GM12878 (cell line): ENCODE data around the gene RAD51B. TPM values are rescaled to one million over a fixed set of nuclear protein-coding genes. Genes with fewer than 3 reads are reported as not detected.

ENCODE experiments used
- ATAC-seq: fragments of 200-7000 bp; cut with Tn5 transposase; 3 replicates; pipeline ENCODE4 v1.9.1; 2020; ENCODE audit warnings: mild to moderate bottlenecking, moderate library complexity
- BruUV-seq: library from RNA; stranded (reverse); fragments of 400-500 nt; replicated peaks from 2 replicates; lab custom pipeline; 2021; lab: Mats Ljungman, UMichigan
- CTCF ChIA-PET: fragments of 300-600 bp; sonication (Branson Sonifier 250); formaldehyde crosslinking; extraction: SDS; loops from one replicate; lab custom pipeline; 2021; ENCODE audit warnings: inconsistent platforms; lab: Yijun Ruan, JAX
- POLR2A ChIA-PET: fragments of 350-600 bp; formaldehyde crosslinking; extraction: SDS; loops from one replicate; lab custom pipeline; 2021; ENCODE audit warnings: inconsistent platforms; lab: Charles Lee
- RAD21 ChIA-PET: fragments of 300-600 bp; sonication (Branson Sonifier 250); formaldehyde crosslinking; loops from one replicate; lab custom pipeline; 2023; ENCODE audit warnings: antibody characterized with exemption; ENCODE audit not compliant: unreplicated experiment; lab: Charles Lee
- SMC1A ChIA-PET: fragments of 300-600 bp; sonication (Branson Sonifier 250); formaldehyde crosslinking; loops from one replicate; lab custom pipeline; 2023; ENCODE audit not compliant: unreplicated experiment, uncharacterized antibody; lab: Charles Lee
- DNase-seq: peaks from one replicate; pipeline ENCODE4 v3.0.0-alpha.2; 2011; ENCODE audit warnings: low read depth, low spot score
- FAIRE-seq: peaks from 3 replicates; lab custom pipeline; 2011; peaks lifted over from hg19 to GRCh38; lab: Jason Lieb, UNC
- H2AFZ ChIP-seq: 2 replicates; pipeline ENCODE4 v1.6.0; 2011; ENCODE audit warnings: low read depth, low read length, control low read depth; ENCODE audit not compliant: control insufficient read depth
- H3K27ac ChIP-seq: 2 replicates; pipeline ENCODE4 v1.5.1; 2011; ENCODE audit warnings: control low read depth; ENCODE audit not compliant: control insufficient read depth, insufficient read depth
- H3K27me3 ChIP-seq, 2 experiments: replicated peaks in 1 of 2; 2 replicates each; pipeline versions ENCODE4 v1.6.0 to v1.6.1; 2011; ENCODE audit warnings: low read length in 1 of 2; ENCODE audit not compliant: control insufficient read depth in 2 of 2, insufficient read depth in 2 of 2
- H3K36me3 ChIP-seq, 2 experiments: 2 replicates each; pipeline ENCODE4 v1.5.1; 2011; ENCODE audit warnings: low read length in 1 of 2; ENCODE audit not compliant: control insufficient read depth in 2 of 2, insufficient read depth in 2 of 2
- H3K4me1 ChIP-seq: 2 replicates; pipeline ENCODE4 v1.6.1; 2011; ENCODE audit warnings: mild to moderate bottlenecking, low read length, moderate library complexity, mixed read lengths; ENCODE audit not compliant: control insufficient read depth, insufficient read depth
- H3K4me2 ChIP-seq: 2 replicates; pipeline ENCODE4 v1.6.0; 2011; ENCODE audit warnings: control low read depth; ENCODE audit not compliant: control insufficient read depth, insufficient read depth
- H3K4me3 ChIP-seq: fragments of 200-600 bp; sonication (generic); 2 replicates; pipeline ENCODE4 v1.5.1; 2016
- H3K79me2 ChIP-seq: 2 replicates; pipeline ENCODE4 v1.6.0; 2011; ENCODE audit warnings: low read length; ENCODE audit not compliant: control insufficient read depth, insufficient read depth
- H3K9ac ChIP-seq: 2 replicates; pipeline ENCODE4 v1.8.0; 2011; ENCODE audit warnings: low read length, control low read depth, mixed read lengths; ENCODE audit not compliant: control insufficient read depth, insufficient read depth
- H3K9me3 ChIP-seq: replicated peaks from 3 replicates; pipeline ENCODE4 v1.5.1; 2011; ENCODE audit warnings: mild to moderate bottlenecking, low read length; ENCODE audit not compliant: control insufficient read depth, insufficient read depth
- H4K20me1 ChIP-seq: 2 replicates; pipeline ENCODE4 v1.6.0; 2011; ENCODE audit not compliant: control insufficient read depth, insufficient read depth
- BCL11A ChIP-seq: IDR thresholded peaks from 2 replicates; pipeline ENCODE4 v1.6.1; 2011; ENCODE audit warnings: low read depth, low read length
- KLF5 ChIP-seq: fragments of 450-650 bp; IDR thresholded peaks from 2 replicates; pipeline ENCODE4 v1.6.1; 2014; ENCODE audit warnings: mild to moderate bottlenecking; ENCODE audit not compliant: partially characterized antibody
- NFYB ChIP-seq: IDR thresholded peaks from 2 replicates; pipeline ENCODE4 v1.6.1; 2011; ENCODE audit warnings: low read depth, mild to moderate bottlenecking, low read length, improper control_type of control experiment, moderate library complexity; ENCODE audit not compliant: insufficient read depth
- SREBF2 ChIP-seq: IDR thresholded peaks from 2 replicates; pipeline ENCODE4 v1.6.1; 2012; ENCODE audit warnings: mild to moderate bottlenecking, low read length
- ZNF384 ChIP-seq: IDR thresholded peaks from 2 replicates; pipeline ENCODE4 v1.6.1; 2012; ENCODE audit warnings: low read depth, mild to moderate bottlenecking, low read length, improper control_type of control experiment, borderline replicate concordance
- WGBS: methylation state at CpG from one replicate; pipeline ENCODE4 v1.1.6; 2016; ENCODE audit warnings: low lambda C conversion rate; ENCODE audit not compliant: insufficient replicate concordance, insufficient coverage; ENCODE audit errors: missing lambda C conversion rate; 5-methylcytosine and 5-hydroxymethylcytosine counted together
- in situ Hi-C: fragments of 300-500 bp; cut with MboI; formaldehyde crosslinking; loops from 9 replicates; pipeline ENCODE4 v1.14.3; 2018; ENCODE audit warnings: mixed read lengths
- intact Hi-C: fragments of 100-400 bp; cut with micrococcal nuclease; formaldehyde crosslinking; loops from one replicate; pipeline ENCODE4 v1.14.2; 2022; ENCODE audit not compliant: unreplicated experiment
- polyA plus RNA-seq, 11 experiments: library from polyadenylated mRNA; depleted of rRNA in 4 of 11; unstranded in 6 of 11; stranded (reverse) in 5 of 11; fragments of >200 nt; fragmentation: Nextera tagmentation in 4 of 11; fragmentation: Illumina TruSeq in 1 of 11; extraction: Ambion mirVana in 4 of 11; extraction: Trizol in 1 of 11; gene quantifications; 1 replicate in 1 of 11; 2 replicates in 10 of 11; pipeline versions ENCODE4 v1.2.1 to v1.2.3, GENCODE V29; 2011 to 2016; ENCODE audit warnings: inconsistent platforms in 2 of 11, missing spikeins in 2 of 11, low read depth in 1 of 11
- total RNA-seq, 4 experiments: library from RNA; depleted of rRNA in 3 of 4; stranded (reverse); fragments of >200 nt in 3 of 4; fragmentation: Illumina TruSeq in 1 of 4; extraction: Trizol in 1 of 4; gene quantifications; 2 replicates each; pipeline versions ENCODE4 v1.2.1 to v1.2.3, GENCODE V29; 2013 to 2021
- TF ChIP-seq, protein P1 (sequence below): fragments of 450-650 bp; IDR thresholded peaks from 2 replicates; pipeline ENCODE4 v1.6.1; 2017; ENCODE audit warnings: mild to moderate bottlenecking, moderate library complexity

RAD51B gene
- total and polyA plus RNA-seq, 10 of the 15 experiments (the other 5 are each of a cell fraction or from before 2014, with no cell fraction given) = 9.8 to 26.8 (median 21.3) TPM

DNA sequence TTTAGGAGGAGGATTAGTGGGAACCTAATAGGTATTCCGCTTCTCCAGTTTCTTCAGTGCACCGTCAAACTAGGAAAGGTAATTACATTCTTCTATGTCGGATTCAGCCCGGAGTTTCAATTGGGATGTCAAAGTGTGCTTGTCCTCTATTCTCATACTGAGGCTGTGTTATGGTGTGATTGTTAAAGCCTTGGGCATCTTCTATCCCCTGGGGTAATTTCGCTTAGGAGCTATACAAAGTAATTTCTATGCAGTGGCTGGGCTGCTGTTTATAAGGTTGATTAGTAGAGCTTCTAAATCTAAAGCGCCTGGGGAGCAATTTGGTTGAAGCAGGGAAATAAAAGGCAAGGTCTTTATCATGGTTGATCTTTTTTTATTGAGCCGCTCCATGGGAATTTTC, 573.7 kb downstream of the RAD51B start:
- no peak for ATAC-seq
- Histone ChIP-seq H3K4me1 (peaks cover 27% of the 10 kb centered on the region), H3K9me3 (no peaks in the 10 kb centered on the region), H3K9ac (no peak overlapping the region), H3K4me2 (no peak overlapping the region), H3K27ac (no peak overlapping the region), H3K4me3 (no peak overlapping the region), H4K20me1 (no peaks in the 10 kb centered on the region), H3K36me3 (no peaks in the 10 kb centered on the region), H3K27me3 (no peaks in the 10 kb centered on the region), H2AFZ (no peak overlapping the region), H3K79me2 (no peaks in the 10 kb centered on the region)
- CTCF ChIA-PET = interaction anchor here (1.4 kb wide), 1 partner anchor 9 kb away, joined by 9 read pairs; no protein-coding TSS in a partner anchor
- SMC1A ChIA-PET = interaction anchor here (0.7 to 4.3 kb wide), 5 partner anchors 9 to 144 kb away, joined by 3 to 23 read pairs (median 3); no protein-coding TSS in a partner anchor
- no peak for FAIRE-seq
- RAD21 ChIA-PET = interaction anchor here (0.6 to 1.6 kb wide), 4 partner anchors 8 to 114 kb away, joined by 4 to 6 read pairs (median 4); no protein-coding TSS in a partner anchor
- intact Hi-C loops (no loop called here), in situ Hi-C loops (no loop called here)
- POLR2A ChIA-PET = interaction anchor here (0.8 to 1.1 kb wide), 4 partner anchors 9 to 73 kb away, joined by 3 to 4 read pairs (median 3); no protein-coding TSS in a partner anchor
- WGBS = 85% methylated on average over 7 of the region's 7 CpGs
- DNase-seq = no peak
- TF ChIP-seq NFYB = no peak
- TF ChIP-seq, protein P1, sequence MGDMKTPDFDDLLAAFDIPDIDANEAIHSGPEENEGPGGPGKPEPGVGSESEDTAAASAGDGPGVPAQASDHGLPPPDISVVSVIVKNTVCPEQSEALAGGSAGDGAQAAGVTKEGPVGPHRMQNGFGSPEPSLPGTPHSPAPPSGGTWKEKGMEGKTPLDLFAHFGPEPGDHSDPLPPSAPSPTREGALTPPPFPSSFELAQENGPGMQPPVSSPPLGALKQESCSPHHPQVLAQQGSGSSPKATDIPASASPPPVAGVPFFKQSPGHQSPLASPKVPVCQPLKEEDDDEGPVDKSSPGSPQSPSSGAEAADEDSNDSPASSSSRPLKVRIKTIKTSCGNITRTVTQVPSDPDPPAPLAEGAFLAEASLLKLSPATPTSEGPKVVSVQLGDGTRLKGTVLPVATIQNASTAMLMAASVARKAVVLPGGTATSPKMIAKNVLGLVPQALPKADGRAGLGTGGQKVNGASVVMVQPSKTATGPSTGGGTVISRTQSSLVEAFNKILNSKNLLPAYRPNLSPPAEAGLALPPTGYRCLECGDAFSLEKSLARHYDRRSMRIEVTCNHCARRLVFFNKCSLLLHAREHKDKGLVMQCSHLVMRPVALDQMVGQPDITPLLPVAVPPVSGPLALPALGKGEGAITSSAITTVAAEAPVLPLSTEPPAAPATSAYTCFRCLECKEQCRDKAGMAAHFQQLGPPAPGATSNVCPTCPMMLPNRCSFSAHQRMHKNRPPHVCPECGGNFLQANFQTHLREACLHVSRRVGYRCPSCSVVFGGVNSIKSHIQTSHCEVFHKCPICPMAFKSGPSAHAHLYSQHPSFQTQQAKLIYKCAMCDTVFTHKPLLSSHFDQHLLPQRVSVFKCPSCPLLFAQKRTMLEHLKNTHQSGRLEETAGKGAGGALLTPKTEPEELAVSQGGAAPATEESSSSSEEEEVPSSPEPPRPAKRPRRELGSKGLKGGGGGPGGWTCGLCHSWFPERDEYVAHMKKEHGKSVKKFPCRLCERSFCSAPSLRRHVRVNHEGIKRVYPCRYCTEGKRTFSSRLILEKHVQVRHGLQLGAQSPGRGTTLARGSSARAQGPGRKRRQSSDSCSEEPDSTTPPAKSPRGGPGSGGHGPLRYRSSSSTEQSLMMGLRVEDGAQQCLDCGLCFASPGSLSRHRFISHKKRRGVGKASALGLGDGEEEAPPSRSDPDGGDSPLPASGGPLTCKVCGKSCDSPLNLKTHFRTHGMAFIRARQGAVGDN = no peak
- no peak for TF ChIP-seq BCL11A
- TF ChIP-seq KLF5 = no peak
- TF ChIP-seq ZNF384 = no peak
- TF ChIP-seq SREBF2 = no peak
- BruUV-seq = no TSS peak
